Measurements from ENCODE around the gene MSH2. TPM values are rescaled to one million over a fixed set of nuclear protein-coding genes. Genes with fewer than 3 reads are reported as not detected.

The MSH2 gene
- total RNA-seq, 1 donor from 2014 or later, result 81.9 TPM

GRCh38 chr2:47518497-47519146 lies 115.7 kb downstream of the MSH2 start:
- no peak for DNase-seq (ENCODE audit: low read depth, low spot score)
- no peaks in the 10 kb centered on the region for H3K27me3 Mint-ChIP-seq (ENCODE audit: low read depth)
- H3K9me3 Mint-ChIP-seq, result no peaks in the 10 kb centered on the region
- H3K36me3 Mint-ChIP-seq (ENCODE audit: low read depth), result peaks cover 3% of the 10 kb centered on the region
- no peak overlapping the region for H3K27ac Mint-ChIP-seq (ENCODE audit: unreplicated experiment)
- TF ChIP-seq CTCF (conservative IDR thresholded peaks at IDR 0.05), result no peak
- peaks cover 32% of the 10 kb centered on the region for H3K4me1 Mint-ChIP-seq
- H3K4me3 Mint-ChIP-seq, result no peak overlapping the region

- TF ChIP-seq CTCF (conservative IDR thresholded peaks at IDR 0.05), result no peak
- Mint-ChIP-seq H3K27ac (ENCODE audit: unreplicated experiment) (no peak overlapping the region), H3K9me3 (no peaks in the 10 kb centered on the region), H3K27me3 (ENCODE audit: low read depth) (no peaks in the 10 kb centered on the region), H3K4me1 (peaks cover 27% of the 10 kb centered on the region), H3K4me3 (no peak overlapping the region), H3K36me3 (ENCODE audit: low read depth) (no peaks in the 10 kb centered on the region)
- no peak for DNase-seq (ENCODE audit: low read depth, low spot score)
Measured at GRCh38 chr2:47519147-47519537, 116.2 kb downstream of the MSH2 start.

- TF ChIP-seq CTCF (conservative IDR thresholded peaks at IDR 0.05), result no peak
- Mint-ChIP-seq H3K27ac (ENCODE audit: unreplicated experiment) (no peak overlapping the region), H3K9me3 (no peaks in the 10 kb centered on the region), H3K4me3 (no peak overlapping the region), H3K36me3 (ENCODE audit: low read depth) (no peaks in the 10 kb centered on the region), H3K27me3 (ENCODE audit: low read depth) (no peaks in the 10 kb centered on the region), H3K4me1 (peaks cover 26% of the 10 kb centered on the region)
- no peak for DNase-seq (ENCODE audit: low read depth, low spot score)
Measured at GRCh38 chr2:47519604-47520301, 116.8 kb downstream of the MSH2 start.

GRCh38 chr2:47520302-47520630 lies 117.3 kb downstream of the MSH2 start:
- no peak for DNase-seq (ENCODE audit: low read depth, low spot score)
- Mint-ChIP-seq H3K27ac (ENCODE audit: unreplicated experiment) (peak overlapping the region; percentile 43), H3K27me3 (ENCODE audit: low read depth) (no peaks in the 10 kb centered on the region), H3K36me3 (ENCODE audit: low read depth) (no peaks in the 10 kb centered on the region), H3K4me1 (peaks cover 26% of the 10 kb centered on the region), H3K9me3 (no peaks in the 10 kb centered on the region), H3K4me3 (no peak overlapping the region)
- no peak for TF ChIP-seq CTCF (conservative IDR thresholded peaks at IDR 0.05)

- no peaks in the 10 kb centered on the region for H3K9me3 Mint-ChIP-seq
- H3K27me3 Mint-ChIP-seq (ENCODE audit: low read depth), result no peaks in the 10 kb centered on the region
- H3K4me3 Mint-ChIP-seq, result no peak overlapping the region
- no peak for TF ChIP-seq CTCF (conservative IDR thresholded peaks at IDR 0.05)
- peaks cover 24% of the 10 kb centered on the region for H3K4me1 Mint-ChIP-seq
- no peak for DNase-seq (ENCODE audit: low read depth, low spot score)
- H3K27ac Mint-ChIP-seq (ENCODE audit: unreplicated experiment), result no peak overlapping the region
- no peaks in the 10 kb centered on the region for H3K36me3 Mint-ChIP-seq (ENCODE audit: low read depth)
Measured at GRCh38 chr2:47520825-47521665, 118.1 kb downstream of the MSH2 start.

Data from neural crest cell (in vitro differentiated cells).